COLO668 (cell line): ENCODE results near the gene AP2A1.
A peak's percentile ranks its signal among the peaks of the same experiment; 100 is the strongest.
"Not testable (repeated sequence)": the region's sequence is repeated elsewhere in the genome, so short reads cannot be mapped to it uniquely, and the experiment has no call there.

Source experiments
- DNase-seq: peaks from one replicate; lab custom pipeline; 2025; ENCODE audit not compliant: unreplicated experiment; lab: John Stamatoyannopoulos, UW

AP2A1 gene

GRCh38 chr19:49766930-49767299 is at the start of gene AP2A1:
Gene AP2A1 (plus strand): TSS chr19:49767001. CDS start chr19:49767134, 133 bp downstream.
- no peak for DNase-seq

GRCh38 chr19:49718511-49718910 is 48.3 kb upstream of the AP2A1 start:
- no peak for DNase-seq

- DNase-seq = no peak
These were observed 47.8 kb upstream of the AP2A1 start for GRCh38 chr19:49718991-49719390.

GRCh38 chr19:49719420-49719819 is 47.4 kb upstream of the AP2A1 start:
- not testable (repeated sequence) for DNase-seq

- DNase-seq = no peak
These were observed 39.4 kb upstream of the AP2A1 start for GRCh38 chr19:49727217-49728030.

- no peak for DNase-seq
These were observed 36.6 kb upstream of the AP2A1 start for GRCh38 chr19:49730166-49730565.

GRCh38 chr19:49738268-49738667 is 28.5 kb upstream of the AP2A1 start:
- no peak for DNase-seq

- DNase-seq = no peak
These were observed 27.7 kb upstream of the AP2A1 start for GRCh38 chr19:49739098-49739497.

GRCh38 chr19:49739933-49740332 is 26.9 kb upstream of the AP2A1 start:
- DNase-seq = no peak

- no peak for DNase-seq
These were observed 25.5 kb upstream of the AP2A1 start for GRCh38 chr19:49741210-49741844.

- DNase-seq = no peak
These were observed 21.8 kb upstream of the AP2A1 start for GRCh38 chr19:49744946-49745381.

GRCh38 chr19:49746206-49746958 is 20.4 kb upstream of the AP2A1 start:
- DNase-seq = peak; percentile 35

GRCh38 chr19:49749055-49749716 is 17.6 kb upstream of the AP2A1 start:
- DNase-seq = no peak

- DNase-seq = no peak
These were observed 17.0 kb upstream of the AP2A1 start for GRCh38 chr19:49749771-49750170.

- no peak for DNase-seq
These were observed 14.1 kb upstream of the AP2A1 start for GRCh38 chr19:49752701-49753100.

- no peak for DNase-seq
These were observed 10.8 kb upstream of the AP2A1 start for GRCh38 chr19:49755956-49756355.

GRCh38 chr19:49758292-49758691 is 8.5 kb upstream of the AP2A1 start:
- no peak for DNase-seq

GRCh38 chr19:49761249-49761624 is 5.6 kb upstream of the AP2A1 start:
- no peak for DNase-seq

GRCh38 chr19:49761625-49762311 is 5.0 kb upstream of the AP2A1 start:
- DNase-seq = no peak

- DNase-seq = no peak
These were observed 3.6 kb upstream of the AP2A1 start, which contains the start of gene TSKS for GRCh38 chr19:49763230-49763629. Gene TSKS (minus strand): TSS chr19:49763306. CDS start chr19:49763247, 59 bp downstream.

GRCh38 chr19:49764341-49764740 is 2.5 kb upstream of the AP2A1 start:
- DNase-seq = no peak
